Testis (tissue), 2 donors: ENCODE measurements around the gene LCLAT1.

Experiments
- CTCF ChIP-seq, 3 experiments: fragments of 450-650 bp in 2 of 3; fragments of 200-600 bp in 1 of 3; sonication (generic) in 1 of 3; IDR thresholded peaks; one replicate each; pipeline ENCODE4 v1.5.1; 2016 to 2019; ENCODE audit warnings: antibody characterized with exemption in 3 of 3, mild to moderate bottlenecking in 2 of 3, moderate library complexity in 1 of 3
- POLR2A ChIP-seq: fragments of 450-650 bp; IDR thresholded peaks from one replicate; pipeline ENCODE4 v1.6.1; 2017; ENCODE audit warnings: antibody characterized with exemption, mild to moderate bottlenecking, moderate library complexity

DNA sequence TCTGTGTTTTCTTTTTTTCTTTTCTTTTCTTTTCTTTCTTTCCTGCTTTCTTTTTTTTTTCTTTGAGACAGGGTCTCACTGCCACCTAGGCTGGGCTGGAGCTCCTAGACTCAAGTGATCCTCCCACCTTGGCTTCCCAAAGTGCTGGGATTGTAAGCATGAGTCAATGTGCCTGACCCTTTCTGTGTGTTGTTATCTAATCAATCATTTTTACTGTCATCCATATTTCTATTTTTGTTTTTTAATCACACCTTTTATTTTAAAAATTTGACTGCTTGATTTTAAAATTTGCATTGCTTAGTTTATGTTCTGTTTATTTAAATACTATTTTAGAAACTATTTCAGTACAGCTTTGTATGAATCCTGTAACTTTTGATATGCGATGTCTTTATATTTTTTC, 19.2 kb downstream of the LCLAT1 start:
- TF ChIP-seq POLR2A: no peak
- no peak for TF ChIP-seq CTCF (IDR thresholded peaks at IDR 0.05)
